CD14-positive monocyte (primary cell): Measurements from ENCODE around the gene DENND4A. TPM values are rescaled to one million over a fixed set of nuclear protein-coding genes. Genes with fewer than 3 reads are reported as not detected.

Source experiments
- DNase-seq, 3 donors: peaks; one replicate each; pipeline ENCODE4 v3.0.0-alpha.2; 2011 to 2022
- H2AFZ ChIP-seq: 2 replicates; pipeline ENCODE4 v1.6.0; 2012; ENCODE audit warnings: mild to moderate bottlenecking, low read depth, low read length, inconsistent platforms; ENCODE audit not compliant: insufficient read depth, poor library complexity, severe bottlenecking
- H3K27ac ChIP-seq, 2 donors: 1 replicate in 1 of 2; 2 replicates in 1 of 2; pipeline ENCODE4 v1.5.1; 2012 to 2013; ENCODE audit warnings: low read length in 2 of 2, control low read depth in 1 of 2, inconsistent platforms in 1 of 2, low read depth in 1 of 2, mild to moderate bottlenecking in 1 of 2
- H3K27me3 ChIP-seq, 2 donors: one replicate each; pipeline versions ENCODE4 v1.6.0 to v1.6.1; 2011 to 2013; ENCODE audit warnings: low read length in 2 of 2; ENCODE audit not compliant: control insufficient read depth in 2 of 2, insufficient read depth in 2 of 2
- H3K36me3 ChIP-seq, 2 donors: replicated peaks in 1 of 2; 1 replicate in 1 of 2; 2 replicates in 1 of 2; pipeline versions ENCODE4 v1.5.1 to v1.6.1; 2012 to 2013; ENCODE audit warnings: low read length in 2 of 2, control low read depth in 1 of 2, inconsistent platforms in 1 of 2, mild to moderate bottlenecking in 1 of 2; ENCODE audit not compliant: insufficient read depth in 2 of 2, control insufficient read depth in 1 of 2
- H3K4me1 ChIP-seq, 2 donors: 1 replicate in 1 of 2; 2 replicates in 1 of 2; pipeline versions ENCODE4 v1.5.1 to v1.6.1; 2012 to 2013; ENCODE audit warnings: low read length in 2 of 2, control low read depth in 1 of 2, inconsistent platforms in 1 of 2, mild to moderate bottlenecking in 1 of 2, moderate library complexity in 1 of 2; ENCODE audit not compliant: insufficient read depth in 2 of 2, control insufficient read depth in 1 of 2
- H3K4me2 ChIP-seq: replicated peaks from 2 replicates; pipeline ENCODE3; 2012; ENCODE audit warnings: low read length, moderate library complexity, mild to moderate bottlenecking; ENCODE audit not compliant: poor library complexity, severe bottlenecking; ENCODE audit errors: extremely low read depth
- H3K4me3 ChIP-seq, 3 experiments: fragments of 200-600 bp in 1 of 3; sonication (generic) in 1 of 3; replicated peaks in 1 of 3; 1 replicate in 2 of 3; 2 replicates in 1 of 3; pipeline ENCODE4 v1.5.1; 2011 to 2013; ENCODE audit warnings: low read length in 3 of 3, mild to moderate bottlenecking in 3 of 3, control low read depth in 2 of 3, low read depth in 2 of 3, inconsistent platforms in 1 of 3, moderate library complexity in 1 of 3
- H3K79me2 ChIP-seq: 2 replicates; pipeline ENCODE4 v1.6.0; 2012; ENCODE audit warnings: mild to moderate bottlenecking, control low read depth, inconsistent platforms, low read length, moderate library complexity; ENCODE audit not compliant: insufficient read depth
- H3K9ac ChIP-seq: 2 replicates; pipeline ENCODE4 v1.6.0; 2017; ENCODE audit warnings: low read length, mild to moderate bottlenecking; ENCODE audit not compliant: insufficient read depth, poor library complexity, severe bottlenecking
- H3K9me3 ChIP-seq, 2 donors: replicated peaks in 1 of 2; 1 replicate in 1 of 2; 2 replicates in 1 of 2; pipeline versions ENCODE4 v1.5.1 to v1.6.1; 2012 to 2013; ENCODE audit warnings: low read length in 2 of 2, control low read depth in 1 of 2; ENCODE audit not compliant: control insufficient read depth in 1 of 2, insufficient read depth in 1 of 2
- H4K20me1 ChIP-seq: 2 replicates; pipeline ENCODE4 v1.6.0; 2012; ENCODE audit warnings: mild to moderate bottlenecking, low read length, control low read depth, moderate library complexity; ENCODE audit not compliant: insufficient read depth
- H3K27ac Mint-ChIP-seq, 7 donors: one replicate each; pipeline ENCODE4 v1.8.0; 2020; ENCODE audit warnings: mild to moderate bottlenecking in 7 of 7, mixed read lengths in 7 of 7, moderate library complexity in 6 of 7, inconsistent platforms in 2 of 7
- H3K27me3 Mint-ChIP-seq, 3 donors: one replicate each; pipeline ENCODE4 v1.8.0; 2021 to 2022; ENCODE audit warnings: low read depth in 3 of 3, mild to moderate bottlenecking in 3 of 3, mixed read lengths in 3 of 3, moderate library complexity in 3 of 3, inconsistent platforms in 1 of 3
- H3K36me3 Mint-ChIP-seq, 2 donors: one replicate each; pipeline ENCODE4 v1.8.0; 2020; ENCODE audit warnings: mixed read lengths in 2 of 2, inconsistent platforms in 1 of 2, mild to moderate bottlenecking in 1 of 2
- H3K4me1 Mint-ChIP-seq: one replicate; pipeline ENCODE4 v1.8.0; 2020; ENCODE audit warnings: mild to moderate bottlenecking, mixed read lengths
- H3K4me3 Mint-ChIP-seq, 2 donors: one replicate each; pipeline ENCODE4 v1.8.0; 2020; ENCODE audit warnings: mild to moderate bottlenecking in 2 of 2, mixed read lengths in 2 of 2, moderate library complexity in 1 of 2
- H3K9me3 Mint-ChIP-seq, 7 donors: one replicate each; pipeline ENCODE4 v1.8.0; 2020 to 2022; ENCODE audit warnings: mixed read lengths in 7 of 7, mild to moderate bottlenecking in 6 of 7, moderate library complexity in 6 of 7, inconsistent platforms in 2 of 7
- CTCF ChIP-seq: fragments of 200-600 bp; IDR thresholded peaks from one replicate; pipeline ENCODE4 v1.8.0; 2022; ENCODE audit warnings: antibody characterized with exemption, mild to moderate bottlenecking
- WGBS: methylation state at CpG from one replicate; pipeline ENCODE4 v1.1.5; 2013; ENCODE audit warnings: missing lambda C conversion rate; ENCODE audit not compliant: insufficient coverage; 5-methylcytosine and 5-hydroxymethylcytosine counted together
- intact Hi-C, 2 donors: fragments of 100-400 bp; cut with micrococcal nuclease; formaldehyde crosslinking; loops; one replicate each; pipeline versions ENCODE4 v1.15.0 to v1.15.1; 2023
- polyA plus RNA-seq, 3 donors: library from polyadenylated mRNA; depleted of rRNA in 1 of 3; unstranded in 2 of 3; stranded (reverse) in 1 of 3; fragments of 300-500 nt in 2 of 3; fragments of >200 nt in 1 of 3; fragmentation: Illumina TruSeq in 2 of 3; gene quantifications; 1 replicate in 2 of 3; 2 replicates in 1 of 3; pipeline ENCODE4 v1.2.3, GENCODE V29; 2012 to 2021

Gene DENND4A
- polyA plus RNA-seq, 3 donors: 4.6 to 11.0 (median 6.9) TPM

- TF ChIP-seq CTCF: no peak
- no peaks in the 10 kb centered on the region for H3K27me3 ChIP-seq
- no peak overlapping the region for H3K4me2 ChIP-seq
- no peak for DNase-seq
- H3K9me3 Mint-ChIP-seq: no peaks in the 10 kb centered on the region
- peak overlapping the region in 1 of 2 donors; percentile 4 for H3K27ac ChIP-seq
- no peak overlapping the region for H2AFZ ChIP-seq
- no peak overlapping the region for H3K4me3 Mint-ChIP-seq
- peaks cover 86 to 96% of the 10 kb centered on the region in 2 donors for H3K36me3 ChIP-seq
- no peaks in the 10 kb centered on the region for H3K4me1 Mint-ChIP-seq
- intact Hi-C loops: loop anchor here in 1 of 2 donors (10.0 kb wide), 1 partner anchor 185 kb away; no protein-coding TSS in a partner anchor
- no peaks in the 10 kb centered on the region for H4K20me1 ChIP-seq
- no peak overlapping the region for H3K4me3 ChIP-seq
- WGBS: no CpG with 5 or more reads among the region's 4 CpGs
- no peak overlapping the region for H3K27ac Mint-ChIP-seq
- no peaks in the 10 kb centered on the region for H3K79me2 ChIP-seq
- H3K4me1 ChIP-seq: no peaks in the 10 kb centered on the region
- no peaks in the 10 kb centered on the region for H3K9me3 ChIP-seq
- H3K9ac ChIP-seq: no peak overlapping the region
- H3K36me3 Mint-ChIP-seq: peaks cover 65 to 85% of the 10 kb centered on the region in 2 donors
- H3K27me3 Mint-ChIP-seq: no peaks in the 10 kb centered on the region
Measured at GRCh38 chr15:65659502-65660052, 132.5 kb downstream of the DENND4A start.

- DNase-seq: no peak
- no peak overlapping the region for H3K9ac ChIP-seq
- Mint-ChIP-seq H3K27ac (no peak overlapping the region), H3K27me3 (no peaks in the 10 kb centered on the region), H3K36me3 (peaks cover 70 to 90% of the 10 kb centered on the region in 2 donors), H3K9me3 (no peaks in the 10 kb centered on the region), H3K4me1 (no peaks in the 10 kb centered on the region), H3K4me3 (no peak overlapping the region)
- no peaks in the 10 kb centered on the region for H3K9me3 ChIP-seq
- H3K4me2 ChIP-seq: no peak overlapping the region
- TF ChIP-seq CTCF: no peak
- WGBS: 100% methylated on average over 2 of the region's 4 CpGs
- H3K27ac ChIP-seq: no peak overlapping the region
- no peaks in the 10 kb centered on the region for H4K20me1 ChIP-seq
- H3K4me3 ChIP-seq: no peak overlapping the region
- H3K27me3 ChIP-seq: no peaks in the 10 kb centered on the region
- H3K36me3 ChIP-seq: peaks cover 80 to 93% of the 10 kb centered on the region in 2 donors
- intact Hi-C loops: no loop called here
- no peak overlapping the region for H2AFZ ChIP-seq
- H3K4me1 ChIP-seq: no peaks in the 10 kb centered on the region
- no peaks in the 10 kb centered on the region for H3K79me2 ChIP-seq
Measured at GRCh38 chr15:65655457-65655856, 136.6 kb downstream of the DENND4A start.
